Large intestine (tissue), 3 donors: ENCODE data around the gene FXN. TPM values are rescaled to one million over a fixed set of nuclear protein-coding genes. Genes with fewer than 3 reads are reported as not detected.

Experiments used
- DNase-seq, 2 donors: peaks; one replicate each; pipeline versions ENCODE4 v3.0.0 to v3.0.0-alpha.2; 2013
- H3K27ac ChIP-seq: one replicate; pipeline ENCODE4 v1.5.1; 2013; ENCODE audit warnings: low read length
- H3K27me3 ChIP-seq: 2 replicates; pipeline ENCODE4 v1.6.1; 2013; ENCODE audit warnings: low read length; ENCODE audit not compliant: control insufficient read depth, insufficient read depth
- H3K36me3 ChIP-seq: 2 replicates; pipeline ENCODE4 v1.6.1; 2013; ENCODE audit warnings: low read length; ENCODE audit not compliant: control insufficient read depth, insufficient read depth
- H3K4me1 ChIP-seq: one replicate; pipeline ENCODE4 v1.6.1; 2013; ENCODE audit warnings: low read length; ENCODE audit not compliant: control insufficient read depth, insufficient read depth
- H3K4me3 ChIP-seq: one replicate; pipeline ENCODE4 v1.5.1; 2013; ENCODE audit warnings: low read length
- H3K9me3 ChIP-seq: one replicate; pipeline ENCODE4 v1.6.1; 2013; ENCODE audit warnings: mild to moderate bottlenecking, low read depth, low read length, moderate library complexity; ENCODE audit not compliant: control insufficient read depth
- whole genome bisulfite sequencing: methylation state at CpG from one replicate; pipeline ENCODE4 v1.1.5; 2013; ENCODE audit warnings: low lambda C conversion rate; ENCODE audit not compliant: insufficient coverage; 5-methylcytosine and 5-hydroxymethylcytosine counted together
- polyA plus RNA-seq: library from polyadenylated mRNA; unstranded; fragments of 120-200 nt; gene quantifications from one replicate; pipeline ENCODE4 v1.2.1, GENCODE V29; 2013

Gene FXN
- polyA plus RNA-seq, 1 donor: 12.4 TPM

DNA sequence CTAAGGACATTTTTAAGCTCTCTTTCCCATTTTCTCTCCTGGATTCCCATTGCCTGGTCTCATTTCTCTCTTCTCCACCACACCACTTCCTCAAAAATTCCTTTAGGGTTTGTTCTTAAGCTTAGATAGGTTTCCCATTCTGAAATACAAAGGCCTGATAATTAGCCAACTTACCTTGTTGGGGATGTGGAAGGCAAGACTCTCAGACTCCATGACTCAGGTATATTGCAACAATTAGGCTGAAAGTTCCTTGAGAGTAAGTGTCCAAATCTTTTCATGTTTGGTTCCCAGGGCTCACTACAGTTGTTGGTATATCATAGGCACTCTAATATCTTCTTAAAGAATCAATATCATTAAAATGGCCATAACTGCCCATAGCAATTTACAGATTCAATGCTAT lies 43.6 kb downstream of the FXN start:
- no peak overlapping the region for H3K4me3 ChIP-seq

GRCh38 chr9:69081261-69081660 lies 45.7 kb downstream of the FXN start:
- no peak for DNase-seq
- H3K9me3 ChIP-seq: no peaks in the 10 kb centered on the region
- no peaks in the 10 kb centered on the region for H3K4me1 ChIP-seq
- no peak overlapping the region for H3K27ac ChIP-seq
- no peak overlapping the region for H3K4me3 ChIP-seq
- H3K36me3 ChIP-seq: no peaks in the 10 kb centered on the region
- WGBS: 89% methylated on average over 3 of the region's 4 CpGs
- H3K27me3 ChIP-seq: no peaks in the 10 kb centered on the region

More for the DNA sequence above, 43.6 kb downstream of the FXN start:
- H3K27me3 ChIP-seq: no peaks in the 10 kb centered on the region
- no peak overlapping the region for H3K27ac ChIP-seq
- H3K4me1 ChIP-seq: no peaks in the 10 kb centered on the region
- no peaks in the 10 kb centered on the region for H3K9me3 ChIP-seq
- no peak for DNase-seq
- no peaks in the 10 kb centered on the region for H3K36me3 ChIP-seq

GRCh38 chr9:69083321-69083720 lies 47.8 kb downstream of the FXN start:
- Histone ChIP-seq H3K9me3 (no peaks in the 10 kb centered on the region), H3K27me3 (no peaks in the 10 kb centered on the region), H3K36me3 (no peaks in the 10 kb centered on the region), H3K27ac (no peak overlapping the region), H3K4me1 (no peaks in the 10 kb centered on the region), H3K4me3 (no peak overlapping the region)
- 100% methylated on average over 2 of the region's 3 CpGs for WGBS
- DNase-seq: no peak

DNA sequence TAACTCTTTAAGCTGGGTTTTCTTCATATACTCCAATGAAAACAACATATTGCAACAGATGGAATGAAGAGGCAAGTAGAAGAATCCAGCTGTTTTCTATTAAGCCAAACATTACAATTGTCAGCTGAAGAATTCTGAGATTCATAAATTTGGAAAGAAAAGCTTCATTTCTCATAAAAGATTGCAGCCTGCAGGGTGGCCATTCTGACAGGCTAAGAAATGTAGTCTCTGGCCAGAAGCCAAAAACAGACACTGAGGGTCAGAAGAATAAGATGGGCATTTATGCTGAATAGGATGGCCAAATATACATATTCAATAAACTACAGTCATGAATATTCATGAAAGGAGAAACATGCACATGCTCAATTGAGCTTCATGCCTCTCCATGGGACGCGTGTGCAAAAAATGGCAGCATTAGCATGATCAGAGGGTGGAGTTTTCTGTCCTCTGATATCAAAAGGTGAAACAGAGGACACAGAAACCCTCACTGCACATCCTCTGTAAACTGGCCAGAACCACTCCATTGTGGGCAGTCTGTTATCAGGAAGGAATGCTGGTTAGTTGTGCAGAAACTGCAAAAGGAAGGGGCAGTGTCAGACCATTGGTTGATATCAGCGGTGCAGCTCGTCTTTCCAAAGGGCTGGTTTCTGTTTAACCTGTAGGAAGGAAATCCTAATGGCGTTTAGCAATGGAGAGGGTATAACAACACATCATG lies 50.2 kb downstream of the FXN start:
- Histone ChIP-seq H3K4me1 (no peaks in the 10 kb centered on the region), H3K27me3 (no peaks in the 10 kb centered on the region), H3K4me3 (no peak overlapping the region), H3K27ac (no peak overlapping the region), H3K9me3 (no peaks in the 10 kb centered on the region), H3K36me3 (no peaks in the 10 kb centered on the region)
- peak in 1 of 2 donors; percentile 32 for DNase-seq
- no CpG with 5 or more reads among the region's 5 CpGs for WGBS

GRCh38 chr9:69086312-69086711 lies 50.8 kb downstream of the FXN start:
- no CpG with 5 or more reads among the region's 2 CpGs for WGBS
- no peak overlapping the region for H3K27ac ChIP-seq
- no peaks in the 10 kb centered on the region for H3K9me3 ChIP-seq
- no peak for DNase-seq
- no peak overlapping the region for H3K4me3 ChIP-seq
- no peaks in the 10 kb centered on the region for H3K36me3 ChIP-seq
- no peaks in the 10 kb centered on the region for H3K27me3 ChIP-seq
- no peaks in the 10 kb centered on the region for H3K4me1 ChIP-seq

DNA sequence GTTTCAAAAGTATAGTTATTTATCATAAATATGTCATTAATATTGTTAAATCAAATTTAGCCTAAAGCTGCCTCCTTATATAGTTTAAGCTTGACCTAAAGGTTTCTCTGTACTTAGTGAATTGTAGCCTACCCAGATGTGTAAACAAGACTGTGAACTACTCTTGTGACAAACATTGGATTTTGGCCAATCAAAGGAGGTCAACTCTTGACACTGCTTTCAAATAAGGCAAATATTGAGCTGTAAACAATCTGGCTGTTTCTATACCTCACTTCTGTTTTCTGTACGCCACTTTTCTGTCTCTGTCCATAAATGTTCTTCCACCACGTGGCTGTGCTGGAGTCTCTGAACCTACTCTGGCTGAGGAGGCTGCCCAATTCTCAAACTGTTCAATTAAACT lies 51.2 kb downstream of the FXN start:
- no peaks in the 10 kb centered on the region for H3K4me1 ChIP-seq
- H3K4me3 ChIP-seq: no peak overlapping the region
- H3K36me3 ChIP-seq: no peaks in the 10 kb centered on the region
- WGBS: 67% methylated on average over 1 of the region's 2 CpGs
- H3K27me3 ChIP-seq: no peaks in the 10 kb centered on the region
- no peak overlapping the region for H3K27ac ChIP-seq
- H3K9me3 ChIP-seq: no peaks in the 10 kb centered on the region
- DNase-seq: no peak

DNA sequence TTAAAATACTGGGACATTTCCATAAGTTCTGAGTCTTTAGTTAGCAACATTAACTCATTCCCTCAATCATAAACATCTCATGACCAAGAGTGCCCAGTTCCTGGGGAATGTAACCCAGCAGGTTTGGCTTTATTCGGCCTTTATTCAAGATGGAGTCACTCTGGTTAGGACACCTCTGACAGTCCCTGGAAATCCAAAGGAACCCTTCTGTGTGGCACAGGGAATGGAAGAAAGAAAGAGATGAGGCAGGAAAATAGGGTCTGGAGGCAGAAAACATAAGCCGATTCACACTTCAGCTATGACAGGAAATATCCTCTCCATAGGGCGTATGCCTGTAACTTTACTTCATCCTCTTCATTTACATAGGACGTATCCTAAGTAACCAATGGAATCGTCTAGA lies 53.5 kb downstream of the FXN start:
- WGBS: 80% methylated on average over 3 of the region's 5 CpGs
- no peak for DNase-seq
- peaks cover 5% of the 10 kb centered on the region for H3K4me1 ChIP-seq
- H3K27ac ChIP-seq: no peak overlapping the region
- no peaks in the 10 kb centered on the region for H3K9me3 ChIP-seq
- H3K27me3 ChIP-seq: no peaks in the 10 kb centered on the region
- no peak overlapping the region for H3K4me3 ChIP-seq
- no peaks in the 10 kb centered on the region for H3K36me3 ChIP-seq

DNA sequence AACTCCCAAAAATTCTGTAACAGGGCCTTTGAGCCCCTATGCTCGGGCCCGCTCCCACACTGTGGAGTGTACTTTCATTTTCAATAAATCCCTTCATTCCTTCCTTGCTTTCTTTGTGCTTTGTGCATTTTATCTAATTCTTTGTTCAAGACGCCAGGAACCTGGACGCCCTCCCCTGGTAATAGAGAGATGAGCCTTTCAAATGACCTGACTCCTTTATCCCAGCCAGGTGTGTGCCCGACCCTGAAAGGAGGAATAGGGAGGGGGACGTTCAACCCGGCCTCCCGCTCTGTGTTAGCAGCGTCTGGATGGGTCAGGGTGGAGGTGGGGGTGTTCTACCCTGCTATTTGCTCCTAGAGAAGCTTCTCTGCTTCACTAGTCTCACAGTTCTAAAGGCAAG lies 53.9 kb downstream of the FXN start:
- H3K4me3 ChIP-seq: no peak overlapping the region
- H3K27ac ChIP-seq: no peak overlapping the region
- H3K4me1 ChIP-seq: peaks cover 9% of the 10 kb centered on the region
- no peaks in the 10 kb centered on the region for H3K36me3 ChIP-seq
- DNase-seq: peak in 1 of 2 donors; percentile 43
- no peaks in the 10 kb centered on the region for H3K9me3 ChIP-seq
- 80% methylated on average over 2 of the region's 9 CpGs for WGBS
- no peaks in the 10 kb centered on the region for H3K27me3 ChIP-seq

GRCh38 chr9:69090140-69090750 lies 54.7 kb downstream of the FXN start:
- Histone ChIP-seq H3K27ac (no peak overlapping the region), H3K27me3 (no peaks in the 10 kb centered on the region), H3K4me3 (no peak overlapping the region), H3K36me3 (no peaks in the 10 kb centered on the region), H3K4me1 (peaks cover 12% of the 10 kb centered on the region), H3K9me3 (no peaks in the 10 kb centered on the region)
- no CpG with 5 or more reads among the region's 4 CpGs for WGBS
- DNase-seq: no peak

DNA sequence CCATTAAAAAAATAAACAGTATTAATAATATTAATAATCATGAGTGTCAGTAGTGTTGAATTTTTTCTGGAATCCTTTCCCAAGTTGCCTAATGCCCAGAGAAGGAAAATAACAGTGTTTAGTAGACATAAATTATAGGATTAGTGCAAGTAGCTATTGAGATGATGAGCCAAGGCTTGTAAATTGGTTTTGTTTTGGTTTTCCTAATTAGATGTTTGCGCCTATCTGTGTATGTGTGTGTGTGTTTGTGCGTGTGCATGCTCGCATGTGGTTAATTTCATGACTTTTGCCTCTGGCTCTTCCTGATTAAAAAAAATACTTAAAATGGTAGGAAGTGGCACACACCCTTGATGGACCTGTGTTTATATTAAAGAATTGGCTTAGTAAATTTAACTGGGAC lies 55.4 kb downstream of the FXN start:
- no peak for DNase-seq
- H3K9me3 ChIP-seq: no peaks in the 10 kb centered on the region
- H3K27me3 ChIP-seq: no peaks in the 10 kb centered on the region
- WGBS: no CpG with 5 or more reads among the region's 3 CpGs
- H3K36me3 ChIP-seq: no peaks in the 10 kb centered on the region
- peaks cover 17% of the 10 kb centered on the region for H3K4me1 ChIP-seq
- H3K4me3 ChIP-seq: no peak overlapping the region
- no peak overlapping the region for H3K27ac ChIP-seq
